Stimulated activated CD4-positive, alpha-beta T cell treated with anti-CD3 and anti-CD28 coated beads, Interleukin-2, amount 100 ng/mL, for 24 hours (primary cell): ENCODE measurements around the gene ADCY9.

Experiments used
- DNase-seq, 2 donors: peaks; one replicate each; pipeline ENCODE4 v3.0.0-alpha.2; 2020

ADCY9 gene

DNA sequence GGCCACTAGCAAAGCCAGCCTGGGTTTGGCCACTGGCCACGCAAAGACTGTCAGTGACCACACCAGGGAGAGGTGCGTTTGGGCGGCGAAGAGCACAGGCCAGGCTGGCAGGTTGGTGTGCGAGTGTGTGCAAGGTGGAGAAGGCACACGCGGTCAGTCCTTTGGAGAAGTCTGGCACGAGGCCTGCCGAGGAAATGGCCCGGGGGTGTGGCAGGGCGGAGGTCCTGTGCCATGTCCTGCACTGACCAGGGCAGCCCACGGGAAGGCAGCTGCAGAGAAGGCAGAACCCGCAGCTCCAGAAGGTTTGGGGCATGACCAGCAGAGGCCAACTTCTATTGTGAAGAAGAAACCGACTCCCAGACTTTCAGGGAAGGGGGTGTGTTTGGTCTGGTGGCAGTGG, 90.8 kb downstream of the ADCY9 start:
- DNase-seq = no peak

DNA sequence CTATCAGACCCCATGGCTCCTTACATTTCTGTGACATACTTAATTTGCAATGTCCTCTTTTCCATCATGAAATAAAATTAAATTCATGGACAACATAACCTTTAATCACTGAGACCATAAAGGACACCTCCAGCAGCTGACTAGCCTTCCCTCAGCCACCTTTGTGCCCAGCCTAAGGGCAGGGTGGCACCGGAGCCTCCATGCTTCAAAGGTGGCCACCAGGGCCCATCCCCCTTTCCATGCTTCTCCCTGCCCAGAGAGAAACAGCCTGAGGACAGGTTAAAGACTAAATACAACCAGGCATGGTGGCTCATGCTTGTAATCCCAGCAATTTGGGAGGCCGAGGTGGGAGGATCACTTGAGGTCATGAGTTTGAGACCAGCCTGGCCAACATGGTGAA, 94.3 kb downstream of the ADCY9 start:
- DNase-seq = no peak

DNA sequence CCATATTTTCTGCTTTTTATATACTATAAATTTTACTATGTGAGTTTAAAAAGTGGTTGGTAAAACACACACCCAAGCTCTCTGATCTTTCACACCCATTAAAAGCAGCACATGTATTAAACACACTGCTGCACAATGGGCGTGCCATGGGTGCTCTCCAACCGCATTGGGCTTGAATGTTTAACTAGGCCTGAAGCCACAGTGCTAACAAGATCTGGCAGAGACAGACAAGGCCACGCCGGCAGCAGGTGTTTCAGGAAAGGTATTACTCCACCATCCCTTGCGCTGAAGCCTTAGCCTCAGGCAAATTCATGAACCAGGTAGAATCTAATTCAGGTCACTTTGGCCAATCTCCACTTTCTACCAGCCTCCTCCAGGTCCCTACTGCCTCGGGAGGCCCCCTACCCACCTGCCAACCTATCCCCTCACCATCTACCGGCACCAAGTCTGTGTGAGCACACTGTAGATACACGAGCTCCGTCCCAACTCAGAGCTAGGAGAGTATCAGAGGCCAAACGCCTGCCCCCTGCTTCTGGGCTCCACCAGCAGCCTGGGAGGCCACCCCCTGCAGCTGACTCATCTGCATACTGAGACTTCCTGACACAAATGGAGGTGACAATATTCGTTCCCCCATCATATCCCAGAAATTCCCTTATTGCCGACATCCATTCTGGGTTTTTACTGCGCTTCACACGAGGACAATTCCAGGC, 95.0 kb downstream of the ADCY9 start:
- no peak for DNase-seq

DNA sequence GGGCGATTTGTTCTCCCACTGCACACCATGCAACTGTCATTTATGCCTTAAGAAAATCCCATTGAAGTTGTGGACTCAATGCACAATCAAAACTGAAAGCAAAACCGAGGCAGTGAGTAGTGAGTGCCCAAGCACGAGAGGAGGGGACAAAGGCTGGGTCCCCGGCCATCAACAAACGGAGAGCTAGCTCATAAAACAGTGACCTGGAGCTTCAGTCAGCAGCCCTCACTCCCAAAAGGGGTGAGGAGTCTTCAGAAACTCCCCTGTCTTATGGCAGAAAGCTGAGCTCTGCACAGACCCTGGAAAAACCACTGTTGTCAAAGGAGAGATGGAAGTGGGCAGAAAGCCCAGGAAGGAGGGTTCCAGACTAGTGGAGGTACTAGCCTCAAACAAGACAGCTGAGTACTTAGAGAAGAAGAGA, 96.9 kb downstream of the ADCY9 start:
- DNase-seq = no peak

DNA sequence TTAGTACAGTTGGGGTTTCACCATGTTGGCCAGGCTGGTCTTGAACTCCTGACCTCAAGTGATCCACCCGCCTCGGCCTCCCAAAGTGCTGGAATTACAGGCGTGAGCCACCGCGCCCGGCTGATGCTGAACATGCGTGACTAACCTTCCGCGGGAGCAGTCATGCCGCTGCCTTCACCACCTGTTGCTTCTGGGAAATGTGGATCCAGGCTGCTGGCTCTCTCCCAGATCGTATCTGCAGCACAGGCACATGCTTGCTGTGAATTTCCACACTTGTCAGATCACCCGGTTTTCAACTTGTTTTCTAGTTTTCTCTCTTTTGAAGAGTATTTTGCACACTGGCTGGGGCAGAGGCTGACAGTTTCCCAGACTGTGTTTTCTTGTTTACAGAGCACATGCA, 97.9 kb downstream of the ADCY9 start:
- DNase-seq = no peak

DNA sequence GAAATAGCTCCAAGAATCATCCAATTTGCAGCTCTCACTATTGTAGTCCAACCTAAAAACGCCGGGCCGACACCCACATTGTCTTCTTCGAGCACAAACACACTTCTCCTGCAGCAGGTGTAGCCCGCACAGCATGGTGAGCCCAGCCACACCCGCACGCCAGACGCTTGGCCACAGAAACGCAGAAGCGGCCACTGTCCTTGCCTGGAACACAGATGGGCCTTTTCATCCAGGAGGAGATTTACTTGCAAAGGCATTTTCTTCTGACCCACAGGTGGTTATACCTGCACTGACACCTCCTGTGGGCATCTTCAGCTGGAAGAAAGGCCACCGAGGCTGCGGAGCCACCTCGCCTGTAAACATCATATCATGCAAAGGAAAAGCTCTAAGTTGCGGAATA, 98.4 kb downstream of the ADCY9 start:
- no peak for DNase-seq

DNA sequence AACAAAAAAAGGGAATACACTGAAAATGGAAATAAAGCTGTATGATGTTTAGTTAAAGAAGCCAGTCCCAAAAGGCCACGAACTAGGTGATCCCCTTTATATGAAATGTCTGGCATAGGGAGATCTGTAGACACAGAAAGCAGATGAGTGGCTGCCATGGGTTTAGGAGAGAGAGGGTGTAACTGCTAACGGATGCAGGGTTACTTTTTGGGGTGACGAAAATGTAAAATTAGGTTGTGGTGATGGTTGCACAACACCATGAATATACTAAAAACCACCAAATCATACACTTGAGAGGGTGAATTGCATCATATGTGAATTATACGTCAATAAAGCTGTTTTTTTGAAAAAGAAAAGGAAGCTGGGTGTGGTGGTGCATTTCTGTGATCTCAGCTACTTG, 99.6 kb downstream of the ADCY9 start:
- no peak for DNase-seq

DNA sequence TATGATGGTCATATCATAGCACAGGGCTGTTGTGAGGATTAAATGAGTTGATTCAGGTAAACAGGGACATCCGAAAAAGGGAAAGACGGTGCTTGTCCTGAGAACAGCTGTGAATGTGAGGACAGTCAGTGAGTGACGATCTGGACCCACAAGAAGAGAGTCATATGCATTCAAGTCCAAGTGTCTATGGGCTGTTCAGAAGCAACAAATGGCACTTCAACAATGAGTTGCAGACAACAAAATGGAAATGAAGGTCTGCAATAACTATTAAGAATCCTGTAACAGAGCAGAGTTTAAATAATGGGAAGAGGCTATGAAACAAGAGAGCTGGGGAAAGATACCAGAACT, 100.3 kb downstream of the ADCY9 start:
- DNase-seq = no peak

DNA sequence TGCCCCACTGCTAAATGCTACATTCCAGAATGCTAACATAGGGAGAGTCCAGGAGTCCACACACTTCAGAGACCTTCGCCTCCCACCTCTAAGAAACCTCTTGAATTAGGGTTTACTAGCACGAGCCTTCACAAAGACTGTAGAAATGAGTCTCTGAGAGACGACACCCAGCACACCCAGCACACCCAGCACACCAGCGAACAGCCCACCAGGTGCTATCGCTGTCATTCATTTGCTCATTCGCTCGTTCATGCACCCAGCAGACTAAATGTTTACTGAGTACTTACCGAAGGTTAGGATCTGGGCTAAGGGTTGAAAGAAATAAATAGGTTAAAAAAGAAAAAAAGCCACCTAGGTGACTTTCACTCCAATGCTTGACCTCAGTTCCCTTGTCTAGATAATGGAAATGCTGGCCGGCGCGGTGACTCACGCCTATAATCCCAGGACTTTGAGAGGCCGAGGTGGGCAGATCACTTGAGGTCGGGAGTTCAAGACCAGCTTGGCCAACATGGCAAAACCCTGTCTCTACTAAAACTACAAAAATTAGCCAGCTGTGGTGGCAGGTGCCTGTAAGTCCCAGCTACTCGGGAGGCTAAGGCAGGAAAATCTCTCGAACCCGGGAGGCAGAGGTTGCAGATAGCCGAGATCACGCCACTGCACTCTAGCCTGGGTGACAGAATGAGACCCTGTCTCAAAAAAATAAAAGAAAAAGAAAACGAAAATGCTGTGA, 100.8 kb downstream of the ADCY9 start:
- DNase-seq = no peak

DNA sequence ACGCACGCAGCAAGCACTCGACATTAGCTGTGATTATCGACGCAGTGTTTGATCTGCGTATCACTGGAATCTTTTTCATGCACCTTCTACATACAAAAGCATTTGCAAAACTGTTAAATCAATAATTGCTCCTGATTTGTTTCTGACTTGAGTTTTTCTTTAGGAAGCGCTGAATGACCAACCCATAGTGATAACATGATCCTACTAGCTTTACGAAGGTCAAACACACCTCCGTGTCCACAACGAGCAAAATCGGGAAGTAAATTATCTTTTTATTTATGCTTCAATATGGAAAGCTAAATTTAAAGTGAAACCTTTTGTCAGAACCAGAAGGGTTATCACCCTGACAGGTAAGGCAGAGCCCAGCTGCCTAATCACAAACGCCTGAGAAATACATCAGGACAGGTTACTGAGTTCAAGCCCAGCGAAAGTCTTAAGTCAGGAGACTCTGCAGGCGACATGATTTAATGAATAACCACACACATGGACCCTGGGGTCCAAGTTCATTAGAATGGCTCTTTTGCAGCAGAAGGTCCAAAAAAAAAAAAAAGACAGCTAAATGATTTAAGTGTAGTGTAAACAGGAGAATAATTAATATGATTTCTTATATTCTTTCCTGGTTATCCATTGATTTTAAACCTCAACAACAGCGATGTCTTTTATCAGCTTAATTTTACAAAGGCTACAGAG, 104.2 kb downstream of the ADCY9 start:
- DNase-seq = no peak

DNA sequence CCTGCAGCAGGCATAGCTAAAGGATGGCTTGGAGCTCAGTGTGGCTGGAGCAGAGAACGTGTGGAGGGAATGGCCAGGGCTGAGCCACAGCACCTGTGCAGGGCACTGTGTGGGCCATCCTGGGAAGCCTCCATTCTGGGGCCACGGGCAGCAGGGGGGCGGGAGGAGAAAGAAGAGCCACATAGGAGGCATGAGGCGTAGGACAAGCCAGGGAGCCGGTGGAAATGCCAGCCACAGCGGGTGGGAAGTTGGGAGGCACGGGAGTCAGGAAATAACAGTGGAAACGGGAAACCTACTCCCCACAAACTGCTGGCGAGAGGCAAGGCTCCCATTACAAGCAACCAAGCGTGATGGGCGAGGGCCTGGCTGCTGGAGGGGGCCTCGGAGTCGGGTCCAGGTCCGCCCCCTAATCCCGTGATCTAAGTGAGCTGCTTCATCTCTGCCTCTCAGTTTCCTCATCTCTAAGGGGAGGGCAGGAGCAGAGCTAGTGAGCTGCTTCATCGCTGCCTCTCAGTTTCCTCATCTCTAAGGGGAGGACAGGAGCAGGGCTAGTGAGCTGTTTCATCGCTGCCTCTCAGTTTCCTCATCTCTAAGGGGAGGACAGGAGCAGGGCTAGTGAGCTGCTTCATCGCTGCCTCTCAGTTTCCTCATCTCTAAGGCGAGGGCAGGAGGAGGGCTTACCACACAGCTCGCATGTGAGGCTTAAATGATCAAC, 104.9 kb downstream of the ADCY9 start:
- DNase-seq = no peak

DNA sequence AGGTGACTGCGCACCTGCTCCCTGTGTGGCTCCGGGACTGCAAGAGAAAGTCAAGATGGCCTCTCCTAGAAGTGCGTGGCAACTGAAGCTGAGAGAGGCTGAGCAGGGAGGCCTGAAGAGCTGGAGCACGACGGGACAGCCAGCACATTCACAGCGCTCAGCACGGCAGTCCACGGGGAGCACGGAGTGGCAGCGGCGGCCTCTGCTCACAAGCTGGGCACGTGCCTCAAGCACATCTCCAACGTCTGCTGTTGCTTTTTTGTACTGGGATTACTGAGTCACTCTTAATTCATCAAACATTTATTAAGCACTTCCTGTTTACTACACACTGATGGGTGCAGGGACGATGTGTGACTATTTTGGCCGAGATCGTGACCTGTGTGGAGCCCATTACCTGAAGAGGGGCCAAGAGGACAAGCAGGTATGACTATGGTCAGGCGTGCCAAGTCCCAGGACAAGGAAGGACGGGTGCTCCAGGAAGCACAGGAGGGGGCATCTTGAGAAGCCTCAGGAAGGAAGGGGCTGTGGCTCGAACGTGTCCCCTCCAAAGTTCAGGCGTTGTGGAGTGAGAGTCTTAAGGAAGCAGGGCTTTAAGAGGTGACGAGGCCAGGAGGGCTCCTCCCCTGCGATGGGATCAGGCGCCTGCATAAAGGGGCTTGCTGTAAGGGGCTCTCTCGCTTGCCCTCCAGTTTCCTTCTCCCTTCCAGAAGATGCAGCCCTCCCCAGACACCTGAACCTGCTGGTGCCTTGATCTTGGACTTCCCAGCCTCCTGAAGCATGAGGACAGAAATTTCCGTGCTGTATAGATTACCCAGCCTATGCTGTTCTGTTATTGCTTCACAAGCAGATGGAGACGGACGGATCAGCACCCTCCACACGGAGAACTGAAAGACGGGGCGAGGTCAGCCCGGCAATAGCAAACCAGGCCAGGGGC, 105.8 kb downstream of the ADCY9 start:
- DNase-seq = no peak

DNA sequence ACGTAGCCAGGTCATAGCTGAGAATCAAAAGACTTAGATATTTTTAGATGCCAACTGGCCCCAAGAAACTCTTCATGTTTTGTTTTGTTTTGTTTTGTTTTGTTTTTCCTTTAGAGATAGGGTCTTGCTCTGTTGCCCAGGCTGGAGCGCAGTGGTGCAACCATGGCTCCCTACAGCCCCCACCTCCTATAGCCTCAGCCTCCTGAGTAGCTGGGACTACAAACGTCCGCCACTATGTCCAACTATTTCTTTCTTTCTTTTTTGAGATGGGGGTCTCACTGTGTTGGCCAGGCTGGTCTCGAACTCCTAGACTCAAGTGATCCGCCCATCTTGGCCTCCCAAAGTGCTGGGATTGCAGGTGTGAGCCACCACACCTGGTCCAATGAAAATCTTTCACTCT, 107.1 kb downstream of the ADCY9 start:
- DNase-seq = no peak

DNA sequence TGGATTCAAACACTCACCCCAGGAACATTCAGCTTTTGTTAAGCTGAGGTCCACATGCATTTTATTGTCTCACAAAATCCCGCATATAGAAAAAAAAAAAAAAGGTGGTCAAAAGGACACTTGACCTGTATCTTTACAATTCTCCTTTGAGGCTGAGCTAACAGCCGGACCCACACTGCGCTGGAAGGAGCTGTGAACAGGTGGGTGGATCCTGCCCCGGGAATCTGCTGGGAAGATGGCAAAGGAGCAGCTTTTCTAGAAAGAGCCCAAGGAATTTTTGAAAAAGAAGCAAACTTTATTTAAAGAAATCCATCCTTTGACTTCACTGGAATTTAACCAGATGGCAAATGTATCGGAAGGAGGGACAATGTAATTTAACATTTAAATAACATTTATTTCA, 108.1 kb downstream of the ADCY9 start:
- DNase-seq = no peak

DNA sequence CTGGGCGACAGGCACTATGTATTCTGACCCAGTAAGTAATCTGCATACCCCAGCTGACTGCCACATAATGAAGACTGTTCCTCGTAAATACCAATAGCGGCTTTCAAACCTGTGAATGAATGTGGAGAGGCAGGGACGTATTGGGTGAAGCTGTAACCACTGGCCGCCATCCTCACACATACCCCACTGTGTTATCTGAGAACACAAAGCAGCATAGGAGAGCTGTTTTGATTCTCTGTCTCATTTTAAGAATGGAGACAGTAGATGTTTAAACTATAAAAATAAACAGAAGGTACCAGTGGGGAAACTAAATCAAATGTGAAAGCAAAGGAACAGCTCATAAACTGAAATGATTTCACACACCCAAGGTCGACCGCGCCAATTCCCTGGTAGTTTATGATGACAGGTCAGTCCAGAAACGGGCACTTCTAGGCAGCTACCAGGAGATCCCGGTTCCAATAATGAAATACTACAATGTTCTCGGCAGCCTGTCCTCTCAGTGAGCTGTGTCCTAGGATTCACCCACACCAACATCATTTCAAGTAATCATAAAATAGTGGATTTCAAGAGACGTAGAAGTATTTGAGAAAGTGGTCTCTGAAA, 109.7 kb downstream of the ADCY9 start:
- no peak for DNase-seq

DNA sequence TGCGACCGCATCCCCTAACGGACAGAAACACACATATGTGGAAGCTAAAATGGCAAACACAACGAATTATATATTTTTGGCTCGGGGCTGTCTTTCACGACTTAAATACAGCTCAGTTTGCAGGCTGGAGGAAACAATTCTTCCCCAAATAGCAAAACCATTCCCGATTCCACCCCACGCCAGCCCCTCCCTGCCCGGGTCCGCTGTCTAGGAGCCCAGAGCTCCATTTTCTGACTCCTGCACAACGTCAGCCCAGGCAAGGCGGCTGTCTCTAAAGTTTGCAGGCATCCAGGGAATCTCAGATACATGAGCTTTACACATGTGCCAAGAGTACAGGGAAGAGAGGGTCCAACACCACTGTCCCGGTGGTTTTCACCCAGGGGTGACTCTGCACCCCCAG, 110.5 kb downstream of the ADCY9 start:
- DNase-seq = no peak

DNA sequence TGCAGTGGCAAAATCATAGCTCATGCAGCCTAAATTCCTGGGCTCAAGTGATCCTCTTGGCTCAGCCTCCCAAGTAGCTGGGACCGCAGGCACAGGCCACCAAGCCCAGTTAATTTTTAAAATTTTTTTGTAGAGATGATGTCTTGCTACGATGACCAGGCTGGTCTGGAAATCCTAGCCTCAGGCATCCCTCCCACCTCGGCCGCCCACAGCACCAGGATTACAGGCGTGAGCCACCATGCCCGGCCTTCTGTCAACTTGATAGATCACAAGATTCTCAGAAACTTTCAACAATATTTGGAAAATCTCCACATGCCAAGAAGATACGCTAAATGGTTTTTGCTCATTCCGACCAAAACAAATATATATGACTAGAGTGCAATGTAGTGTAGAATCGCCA, 111.0 kb downstream of the ADCY9 start:
- no peak for DNase-seq

DNA sequence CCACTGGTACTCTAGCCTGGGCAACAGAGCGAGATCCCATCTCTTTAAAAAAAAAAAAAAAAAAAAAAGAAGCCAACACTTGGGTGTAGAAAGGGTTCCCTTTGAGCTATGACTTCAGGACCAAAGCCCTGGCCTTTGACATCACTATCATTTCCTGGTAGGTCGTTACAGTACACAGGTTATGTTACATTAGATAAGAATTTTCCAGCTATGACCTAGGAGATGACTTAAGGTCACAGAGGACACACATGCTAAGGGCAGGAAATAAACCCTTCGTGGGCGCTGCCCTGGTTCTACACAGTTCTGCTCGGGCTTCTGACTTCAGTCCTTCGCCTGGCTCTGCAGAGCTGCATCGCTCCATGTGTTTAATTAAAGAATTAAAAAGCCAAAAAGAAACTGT, 112.0 kb downstream of the ADCY9 start:
- no peak for DNase-seq

DNA sequence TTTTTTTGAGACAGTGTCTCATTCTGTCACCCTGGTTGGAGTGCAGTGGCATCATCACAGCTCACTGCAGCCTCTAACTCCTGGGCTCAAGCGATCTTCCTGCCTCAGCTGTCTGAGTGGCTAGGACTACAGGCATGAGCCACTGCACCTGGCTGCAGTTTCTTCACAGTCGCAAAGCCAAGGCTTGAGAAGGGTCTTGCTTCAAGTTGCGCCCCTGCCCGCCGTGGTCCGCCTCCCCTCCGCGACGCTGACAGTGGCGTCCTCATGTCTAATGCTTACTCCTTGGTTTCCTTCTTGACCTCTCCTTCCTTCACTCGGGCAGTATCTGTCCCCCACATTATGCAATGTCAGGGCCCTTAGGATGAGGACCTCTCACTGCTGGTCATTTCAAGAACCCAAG, 112.7 kb downstream of the ADCY9 start:
- DNase-seq = no peak

DNA sequence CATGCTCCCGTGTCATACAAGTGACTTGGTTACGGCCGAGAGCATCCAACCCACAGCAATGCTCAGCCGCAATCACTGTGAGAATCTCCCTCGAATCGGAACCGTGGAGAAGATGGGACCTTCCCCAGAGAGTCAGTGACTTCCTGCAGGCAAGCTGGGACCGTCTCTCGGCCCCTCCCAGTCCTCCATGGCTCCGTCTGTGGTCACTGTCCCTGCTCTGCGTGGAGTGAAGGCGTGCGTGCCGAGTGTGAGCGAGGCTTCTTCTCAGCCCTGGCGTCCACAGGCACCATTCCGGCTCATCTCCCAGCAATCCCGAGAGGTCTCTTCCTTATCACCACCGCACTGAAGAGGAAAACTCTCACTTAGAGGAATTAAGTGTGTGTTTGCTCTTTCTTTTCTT, 113.1 kb downstream of the ADCY9 start:
- no peak for DNase-seq

DNA sequence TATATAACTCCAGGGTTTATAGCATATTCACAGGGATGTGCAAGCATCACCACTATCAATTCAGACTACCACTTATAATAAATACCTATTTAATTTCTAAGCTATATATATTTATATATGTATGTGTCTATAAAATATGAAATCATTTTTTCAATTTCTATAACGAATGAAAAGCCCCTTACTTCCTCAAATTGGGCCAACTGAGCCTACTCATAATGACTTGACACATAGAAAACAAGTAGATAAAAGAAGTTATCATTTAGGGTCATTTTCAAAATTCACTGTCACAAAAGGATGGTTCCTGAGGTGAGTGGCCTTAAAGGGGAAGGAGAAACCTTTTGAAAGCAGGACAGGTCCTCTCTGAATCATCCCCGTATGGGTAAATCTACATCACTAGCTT, 114.1 kb downstream of the ADCY9 start:
- no peak for DNase-seq
